ENCODE results near the gene PLEKHM1. TPM values are rescaled to one million over a fixed set of nuclear protein-coding genes. Genes with fewer than 3 reads are reported as not detected.
"Not testable (repeated sequence)": the region's sequence is repeated elsewhere in the genome, so short reads cannot be mapped to it uniquely, and the experiment has no call there.

PLEKHM1 gene
- total RNA-seq, 1 experiment from 2014 or later: 5.6 TPM

- in situ Hi-C loops (cut with HindIII; ENCODE audit: low sequenced_read_pairs); DNase-seq (ENCODE audit: low spot score): not testable (repeated sequence)
Measured at GRCh38 chr17:45468293-45469203, 22.0 kb downstream of the PLEKHM1 start.

- in situ Hi-C loops (cut with HindIII; ENCODE audit: low sequenced_read_pairs); DNase-seq (ENCODE audit: low spot score): not testable (repeated sequence)
Measured at GRCh38 chr17:45461524-45462327, 28.8 kb downstream of the PLEKHM1 start.

GRCh38 chr17:45460422-45460821, 30.1 kb downstream of the PLEKHM1 start:
- DNase-seq (ENCODE audit: low spot score); in situ Hi-C loops (cut with HindIII; ENCODE audit: low sequenced_read_pairs): not testable (repeated sequence)

- DNase-seq (ENCODE audit: low spot score); in situ Hi-C loops (cut with HindIII; ENCODE audit: low sequenced_read_pairs): not testable (repeated sequence)
Measured at GRCh38 chr17:45454341-45454740, 36.2 kb downstream of the PLEKHM1 start.

GRCh38 chr17:45453731-45454130, 36.8 kb downstream of the PLEKHM1 start:
- DNase-seq (ENCODE audit: low spot score): not testable (repeated sequence)

GRCh38 chr17:45453225-45453534, 37.3 kb downstream of the PLEKHM1 start:
- in situ Hi-C loops (cut with HindIII; ENCODE audit: low sequenced_read_pairs): not testable (repeated sequence)

More at GRCh38 chr17:45453731-45454130, 36.8 kb downstream of the PLEKHM1 start:
- in situ Hi-C loops (cut with HindIII; ENCODE audit: low sequenced_read_pairs): not testable (repeated sequence)

GRCh38 chr17:45452329-45453224, 37.9 kb downstream of the PLEKHM1 start:
- DNase-seq (ENCODE audit: low spot score); in situ Hi-C loops (cut with HindIII; ENCODE audit: low sequenced_read_pairs): not testable (repeated sequence)

More at GRCh38 chr17:45453225-45453534, 37.3 kb downstream of the PLEKHM1 start:
- not testable (repeated sequence) for DNase-seq (ENCODE audit: low spot score)

GRCh38 chr17:45451660-45452059, 38.9 kb downstream of the PLEKHM1 start:
- DNase-seq (ENCODE audit: low spot score); in situ Hi-C loops (cut with HindIII; ENCODE audit: low sequenced_read_pairs): not testable (repeated sequence)

GRCh38 chr17:45451131-45451530, 39.4 kb downstream of the PLEKHM1 start:
- DNase-seq (ENCODE audit: low spot score): no peak
- in situ Hi-C loops (cut with HindIII; ENCODE audit: low sequenced_read_pairs): no loop called here

- in situ Hi-C loops (cut with HindIII; ENCODE audit: low sequenced_read_pairs); DNase-seq (ENCODE audit: low spot score): not testable (repeated sequence)
Measured at GRCh38 chr17:45449708-45450329, 40.7 kb downstream of the PLEKHM1 start.

GRCh38 chr17:45449260-45449659, 41.3 kb downstream of the PLEKHM1 start:
- DNase-seq (ENCODE audit: low spot score); in situ Hi-C loops (cut with HindIII; ENCODE audit: low sequenced_read_pairs): not testable (repeated sequence)

- DNase-seq (ENCODE audit: low spot score); in situ Hi-C loops (cut with HindIII; ENCODE audit: low sequenced_read_pairs): not testable (repeated sequence)
Measured at GRCh38 chr17:45448483-45448882, 42.0 kb downstream of the PLEKHM1 start.

GRCh38 chr17:45448066-45448465, 42.5 kb downstream of the PLEKHM1 start:
- in situ Hi-C loops (cut with HindIII; ENCODE audit: low sequenced_read_pairs); DNase-seq (ENCODE audit: low spot score): not testable (repeated sequence)

GRCh38 chr17:45447650-45448049, 42.9 kb downstream of the PLEKHM1 start:
- DNase-seq (ENCODE audit: low spot score); in situ Hi-C loops (cut with HindIII; ENCODE audit: low sequenced_read_pairs): not testable (repeated sequence)

- in situ Hi-C loops (cut with HindIII; ENCODE audit: low sequenced_read_pairs); DNase-seq (ENCODE audit: low spot score): not testable (repeated sequence)
Measured at GRCh38 chr17:45446872-45447625, 43.5 kb downstream of the PLEKHM1 start.

GRCh38 chr17:45445901-45446743, 44.4 kb downstream of the PLEKHM1 start:
- DNase-seq (ENCODE audit: low spot score); in situ Hi-C loops (cut with HindIII; ENCODE audit: low sequenced_read_pairs): not testable (repeated sequence)
